HepG2 (cell line): ENCODE measurements around the gene RELB. TPM values are rescaled to one million over a fixed set of nuclear protein-coding genes. Genes with fewer than 3 reads are reported as not detected.

Experiments
- RARA ChIP-seq: IDR thresholded peaks from 2 replicates; pipeline ENCODE4 v1.6.1; 2016; ENCODE audit warnings: missing genetic modification reagents, missing compliant biosample characterization
- YY1 ChIP-seq: IDR thresholded peaks from 2 replicates; pipeline ENCODE4 v1.6.1; 2011; ENCODE audit warnings: low read length, low read depth, moderate library complexity, mild to moderate bottlenecking; ENCODE audit not compliant: insufficient read depth, insufficient replicate concordance
- ZNF143 ChIP-seq: sonication (generic); formaldehyde crosslinking; IDR thresholded peaks from 2 replicates; pipeline ENCODE4 v1.4.0; 2020; ENCODE audit warnings: missing genetic modification reagents
- ZNF331 ChIP-seq: sonication (generic); formaldehyde crosslinking; IDR thresholded peaks from 2 replicates; pipeline ENCODE4 v1.4.0; 2020; ENCODE audit warnings: missing genetic modification reagents
- ZNF33A ChIP-seq: sonication (generic); formaldehyde crosslinking; IDR thresholded peaks from 2 replicates; pipeline ENCODE4 v1.5.1; 2020; ENCODE audit warnings: missing genetic modification reagents, mild to moderate bottlenecking, moderate library complexity, borderline replicate concordance
- polyA plus RNA-seq, 8 experiments: library from polyadenylated mRNA; depleted of rRNA in 3 of 8; stranded (reverse) in 7 of 8; unstranded in 1 of 8; fragments of >200 nt; fragmentation: Illumina TruSeq in 4 of 8; extraction: Trizol in 4 of 8; gene quantifications; 2 replicates each; pipeline versions ENCODE4 v1.2.1 to v1.2.3, GENCODE V29; 2011 to 2016; ENCODE audit warnings: low read depth in 4 of 8, missing spikeins in 1 of 8, mixed read lengths in 1 of 8; ENCODE audit not compliant: insufficient read depth in 1 of 8
- total RNA-seq, 5 experiments: library from RNA; depleted of rRNA; stranded (reverse); fragments of >200 nt; fragmentation: Illumina TruSeq; extraction: Trizol; gene quantifications; 2 replicates each; pipeline ENCODE4 v1.2.3, GENCODE V29; 2016; ENCODE audit warnings: low read depth in 1 of 5
- TF ChIP-seq, protein P1 (sequence below), 2 experiments: sonication (generic) in 1 of 2; formaldehyde crosslinking in 1 of 2; IDR thresholded peaks; 2 replicates each; pipeline versions ENCODE4 v1.4.0 to v1.6.1; 2018 to 2020; ENCODE audit warnings: missing genetic modification reagents in 2 of 2, borderline replicate concordance in 1 of 2, low read depth in 1 of 2, mild to moderate bottlenecking in 1 of 2, missing biosample characterization in 1 of 2
- TF ChIP-seq, protein P2 (sequence below): sonication (generic); formaldehyde crosslinking; IDR thresholded peaks from 2 replicates; pipeline ENCODE4 v1.4.0; 2020; ENCODE audit warnings: missing genetic modification reagents
- TF ChIP-seq, protein P3 (sequence below): sonication (generic); formaldehyde crosslinking; IDR thresholded peaks from 2 replicates; pipeline ENCODE4 v1.4.0; 2020; ENCODE audit warnings: missing genetic modification reagents, mild to moderate bottlenecking, borderline replicate concordance
- TF ChIP-seq, protein P4 (sequence below): sonication (generic); formaldehyde crosslinking; IDR thresholded peaks from 2 replicates; pipeline ENCODE4 v1.4.0; 2020; ENCODE audit warnings: low read depth, missing genetic modification reagents

The RELB gene
- total and polyA plus RNA-seq, 2 of the 13 experiments (the other 11 are each of a cell fraction or from before 2014, with no cell fraction given): 1.9 to 3.5 TPM

DNA sequence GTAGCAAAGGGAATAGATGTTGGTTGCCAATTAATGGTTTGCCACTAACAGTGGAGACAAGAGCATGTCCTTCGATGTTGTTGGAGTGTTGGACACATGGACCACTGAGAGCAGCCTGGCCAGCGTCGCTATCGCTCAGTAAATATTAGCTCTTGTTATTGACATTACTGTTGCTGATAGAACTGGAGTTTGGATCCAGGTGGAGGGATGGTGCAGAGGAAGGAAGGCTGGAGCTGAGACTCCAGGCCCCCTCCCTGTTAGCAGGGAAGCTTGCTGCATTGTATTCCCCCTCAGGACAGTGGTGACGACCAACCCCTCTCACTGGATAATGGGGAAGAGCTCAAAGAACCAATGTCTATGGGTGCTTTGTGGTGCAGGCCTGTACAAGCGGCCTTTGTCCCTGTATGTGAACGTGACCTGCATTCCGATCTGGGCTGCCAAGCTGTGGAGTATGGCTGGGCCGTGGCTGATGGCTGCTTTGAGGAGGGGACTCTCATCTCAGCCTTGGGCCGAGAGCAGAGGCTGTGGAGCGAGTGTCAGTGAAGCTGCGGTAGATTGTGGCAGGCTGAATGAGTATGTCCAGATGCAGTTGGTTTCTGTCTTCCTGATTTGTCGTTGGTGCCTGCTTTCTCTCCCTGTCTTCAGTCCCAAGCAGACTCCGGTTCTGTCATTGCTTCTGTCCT is 44.5 kb downstream of the RELB start (continued):
- TF ChIP-seq, protein P1, sequence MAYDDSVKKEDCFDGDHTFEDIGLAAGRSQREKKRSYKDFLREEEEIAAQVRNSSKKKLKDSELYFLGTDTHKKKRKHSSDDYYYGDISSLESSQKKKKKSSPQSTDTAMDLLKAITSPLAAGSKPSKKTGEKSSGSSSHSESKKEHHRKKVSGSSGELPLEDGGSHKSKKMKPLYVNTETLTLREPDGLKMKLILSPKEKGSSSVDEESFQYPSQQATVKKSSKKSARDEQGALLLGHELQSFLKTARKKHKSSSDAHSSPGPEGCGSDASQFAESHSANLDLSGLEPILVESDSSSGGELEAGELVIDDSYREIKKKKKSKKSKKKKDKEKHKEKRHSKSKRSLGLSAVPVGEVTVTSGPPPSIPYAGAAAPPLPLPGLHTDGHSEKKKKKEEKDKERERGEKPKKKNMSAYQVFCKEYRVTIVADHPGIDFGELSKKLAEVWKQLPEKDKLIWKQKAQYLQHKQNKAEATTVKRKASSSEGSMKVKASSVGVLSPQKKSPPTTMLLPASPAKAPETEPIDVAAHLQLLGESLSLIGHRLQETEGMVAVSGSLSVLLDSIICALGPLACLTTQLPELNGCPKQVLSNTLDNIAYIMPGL (CRISPR knock-in tag; IDR thresholded peaks at IDR 0.05; ENCODE audit: borderline replicate concordance in 1 of 2, low read depth in 1 of 2): peak in 1 of 2 experiments; percentile 64; a peak in 2 of 4 replicates
- TF ChIP-seq YY1: peak; percentile 66
- TF ChIP-seq ZNF331 (CRISPR knock-in tag): peak; percentile 82
- TF ChIP-seq, protein P2, sequence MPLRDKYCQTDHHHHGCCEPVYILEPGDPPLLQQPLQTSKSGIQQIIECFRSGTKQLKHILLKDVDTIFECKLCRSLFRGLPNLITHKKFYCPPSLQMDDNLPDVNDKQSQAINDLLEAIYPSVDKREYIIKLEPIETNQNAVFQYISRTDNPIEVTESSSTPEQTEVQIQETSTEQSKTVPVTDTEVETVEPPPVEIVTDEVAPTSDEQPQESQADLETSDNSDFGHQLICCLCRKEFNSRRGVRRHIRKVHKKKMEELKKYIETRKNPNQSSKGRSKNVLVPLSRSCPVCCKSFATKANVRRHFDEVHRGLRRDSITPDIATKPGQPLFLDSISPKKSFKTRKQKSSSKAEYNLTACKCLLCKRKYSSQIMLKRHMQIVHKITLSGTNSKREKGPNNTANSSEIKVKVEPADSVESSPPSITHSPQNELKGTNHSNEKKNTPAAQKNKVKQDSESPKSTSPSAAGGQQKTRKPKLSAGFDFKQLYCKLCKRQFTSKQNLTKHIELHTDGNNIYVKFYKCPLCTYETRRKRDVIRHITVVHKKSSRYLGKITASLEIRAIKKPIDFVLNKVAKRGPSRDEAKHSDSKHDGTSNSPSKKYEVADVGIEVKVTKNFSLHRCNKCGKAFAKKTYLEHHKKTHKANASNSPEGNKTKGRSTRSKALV (CRISPR knock-in tag): no peak
- TF ChIP-seq, protein P3, sequence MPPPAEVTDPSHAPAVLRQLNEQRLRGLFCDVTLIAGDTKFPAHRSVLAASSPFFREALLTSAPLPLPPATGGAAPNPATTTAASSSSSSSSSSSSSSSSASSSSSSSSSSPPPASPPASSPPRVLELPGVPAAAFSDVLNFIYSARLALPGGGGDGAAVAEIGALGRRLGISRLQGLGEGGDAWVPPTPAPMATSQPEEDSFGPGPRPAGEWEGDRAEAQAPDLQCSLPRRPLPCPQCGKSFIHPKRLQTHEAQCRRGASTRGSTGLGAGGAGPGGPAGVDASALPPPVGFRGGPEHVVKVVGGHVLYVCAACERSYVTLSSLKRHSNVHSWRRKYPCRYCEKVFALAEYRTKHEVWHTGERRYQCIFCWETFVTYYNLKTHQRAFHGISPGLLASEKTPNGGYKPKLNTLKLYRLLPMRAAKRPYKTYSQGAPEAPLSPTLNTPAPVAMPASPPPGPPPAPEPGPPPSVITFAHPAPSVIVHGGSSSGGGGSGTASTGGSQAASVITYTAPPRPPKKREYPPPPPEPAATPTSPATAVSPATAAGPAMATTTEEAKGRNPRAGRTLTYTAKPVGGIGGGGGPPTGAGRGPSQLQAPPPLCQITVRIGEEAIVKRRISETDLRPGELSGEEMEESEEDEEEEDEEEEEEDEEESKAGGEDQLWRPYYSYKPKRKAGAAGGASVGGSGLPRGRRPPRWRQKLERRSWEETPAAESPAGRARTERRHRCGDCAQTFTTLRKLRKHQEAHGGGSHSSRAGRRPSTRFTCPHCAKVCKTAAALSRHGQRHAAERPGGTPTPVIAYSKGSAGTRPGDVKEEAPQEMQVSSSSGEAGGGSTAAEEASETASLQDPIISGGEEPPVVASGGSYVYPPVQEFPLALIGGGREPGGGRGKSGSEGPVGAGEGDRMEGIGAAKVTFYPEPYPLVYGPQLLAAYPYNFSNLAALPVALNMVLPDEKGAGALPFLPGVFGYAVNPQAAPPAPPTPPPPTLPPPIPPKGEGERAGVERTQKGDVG: no peak
- no peak for TF ChIP-seq ZNF143 (CRISPR knock-in tag)
- no peak for TF ChIP-seq ZNF33A
- TF ChIP-seq, protein P4, sequence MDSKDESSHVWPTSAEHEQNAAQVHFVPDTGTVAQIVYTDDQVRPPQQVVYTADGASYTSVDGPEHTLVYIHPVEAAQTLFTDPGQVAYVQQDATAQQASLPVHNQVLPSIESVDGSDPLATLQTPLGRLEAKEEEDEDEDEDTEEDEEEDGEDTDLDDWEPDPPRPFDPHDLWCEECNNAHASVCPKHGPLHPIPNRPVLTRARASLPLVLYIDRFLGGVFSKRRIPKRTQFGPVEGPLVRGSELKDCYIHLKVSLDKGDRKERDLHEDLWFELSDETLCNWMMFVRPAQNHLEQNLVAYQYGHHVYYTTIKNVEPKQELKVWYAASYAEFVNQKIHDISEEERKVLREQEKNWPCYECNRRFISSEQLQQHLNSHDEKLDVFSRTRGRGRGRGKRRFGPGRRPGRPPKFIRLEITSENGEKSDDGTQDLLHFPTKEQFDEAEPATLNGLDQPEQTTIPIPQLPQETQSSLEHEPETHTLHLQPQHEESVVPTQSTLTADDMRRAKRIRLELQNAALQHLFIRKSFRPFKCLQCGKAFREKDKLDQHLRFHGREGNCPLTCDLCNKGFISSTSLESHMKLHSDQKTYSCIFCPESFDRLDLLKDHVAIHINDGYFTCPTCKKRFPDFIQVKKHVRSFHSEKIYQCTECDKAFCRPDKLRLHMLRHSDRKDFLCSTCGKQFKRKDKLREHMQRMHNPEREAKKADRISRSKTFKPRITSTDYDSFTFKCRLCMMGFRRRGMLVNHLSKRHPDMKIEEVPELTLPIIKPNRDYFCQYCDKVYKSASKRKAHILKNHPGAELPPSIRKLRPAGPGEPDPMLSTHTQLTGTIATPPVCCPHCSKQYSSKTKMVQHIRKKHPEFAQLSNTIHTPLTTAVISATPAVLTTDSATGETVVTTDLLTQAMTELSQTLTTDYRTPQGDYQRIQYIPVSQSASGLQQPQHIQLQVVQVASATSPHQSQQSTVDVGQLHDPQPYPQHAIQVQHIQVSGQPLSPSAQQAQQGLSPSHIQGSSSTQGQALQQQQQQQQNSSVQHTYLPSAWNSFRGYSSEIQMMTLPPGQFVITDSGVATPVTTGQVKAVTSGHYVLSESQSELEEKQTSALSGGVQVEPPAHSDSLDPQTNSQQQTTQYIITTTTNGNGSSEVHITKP (CRISPR knock-in tag): peak; percentile 98
- TF ChIP-seq RARA: peak; percentile 67
